Central memory CD4-positive, alpha-beta T cell (primary cell): Measurements from ENCODE around the gene DEPDC1.
"Not testable (repeated sequence)": the region's sequence is repeated elsewhere in the genome, so short reads cannot be mapped to it uniquely, and the experiment has no call there.

Experiments
- DNase-seq: peaks from one replicate; pipeline ENCODE4 v3.0.0; 2022

The DEPDC1 gene

GRCh38 chr1:68476626-68477025 lies 20.3 kb downstream of the DEPDC1 start:
- DNase-seq, result not testable (repeated sequence)

DNA sequence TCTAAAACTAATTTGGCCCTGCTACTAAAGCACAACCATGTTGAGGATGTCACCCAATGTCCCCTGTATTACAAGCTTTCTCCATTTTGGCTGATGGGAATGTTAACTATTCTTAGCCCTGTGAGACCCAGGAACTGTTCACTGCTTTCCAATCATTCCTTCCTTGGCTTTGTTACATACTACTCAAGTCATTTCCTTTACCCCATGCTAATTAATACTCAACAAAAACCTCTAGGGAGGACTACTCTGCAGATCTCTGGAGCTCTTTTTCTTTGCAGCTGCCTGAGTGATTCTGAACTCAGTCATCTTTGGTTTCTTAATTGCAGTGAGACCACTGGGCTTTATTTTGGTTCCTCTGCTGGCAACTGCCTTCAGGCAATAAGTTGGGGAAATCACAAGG lies 23.8 kb downstream of the DEPDC1 start:
- no peak for DNase-seq

GRCh38 chr1:68470388-68470970 lies 26.4 kb downstream of the DEPDC1 start:
- DNase-seq, result no peak

DNA sequence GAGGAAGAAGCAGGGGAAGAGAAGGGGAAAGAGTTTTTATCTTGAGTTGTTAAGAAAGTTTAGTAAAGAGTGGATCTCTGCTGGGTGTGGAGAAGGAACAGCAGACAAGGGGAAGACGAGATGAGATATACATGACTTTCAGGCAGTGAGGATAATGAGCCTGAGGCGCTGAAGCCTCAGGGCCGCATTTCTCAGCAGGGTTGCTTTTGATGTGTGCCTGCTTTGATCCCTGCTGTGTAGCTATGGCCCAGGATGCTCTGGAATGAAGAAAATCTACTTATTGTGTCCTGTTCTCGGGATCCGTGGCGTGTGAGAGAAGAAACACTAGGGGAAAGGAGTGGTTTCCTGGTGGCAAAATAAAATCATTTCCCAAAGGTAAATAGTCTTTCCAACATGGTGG lies 32.0 kb downstream of the DEPDC1 start:
- no peak for DNase-seq

DNA sequence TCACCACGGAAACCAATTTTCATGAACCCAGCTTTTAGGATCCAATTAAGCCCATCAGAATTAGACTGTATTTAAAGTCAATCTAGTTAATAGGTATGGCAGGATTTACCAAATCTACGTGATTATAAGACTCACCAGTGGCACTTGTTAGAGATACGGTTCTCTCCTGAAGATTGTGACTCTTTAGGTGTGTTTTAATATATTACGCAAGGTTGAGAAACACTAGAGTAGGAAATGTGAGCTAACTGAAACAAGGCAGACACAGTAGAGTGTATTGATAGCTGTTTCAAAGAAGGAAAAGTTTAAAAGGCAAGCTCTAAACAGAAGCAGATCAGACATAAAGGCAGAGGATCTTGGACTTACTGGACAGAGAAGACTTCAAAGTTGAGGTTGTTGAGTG lies 35.9 kb downstream of the DEPDC1 start:
- DNase-seq, result no peak

GRCh38 chr1:68459796-68460195 lies 37.1 kb downstream of the DEPDC1 start:
- no peak for DNase-seq

DNA sequence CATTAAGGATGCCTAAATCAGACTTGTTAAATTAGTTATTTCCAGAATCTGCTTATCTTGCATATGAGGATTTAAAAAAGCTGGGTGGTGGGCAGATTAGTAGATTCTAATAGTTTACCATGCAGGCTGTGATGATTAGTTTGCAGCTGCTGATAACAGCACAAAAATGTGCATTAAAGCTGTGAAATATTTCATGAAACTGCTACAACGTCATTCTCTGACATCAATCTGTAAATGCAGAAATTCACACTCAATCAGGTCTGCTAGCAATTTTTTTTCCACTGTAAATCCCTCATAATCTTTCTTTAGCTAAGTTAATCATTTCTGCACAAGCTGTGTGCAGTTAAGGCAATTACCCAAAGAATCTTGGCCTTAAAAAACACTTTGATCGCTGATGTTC lies 37.8 kb downstream of the DEPDC1 start:
- no peak for DNase-seq

DNA sequence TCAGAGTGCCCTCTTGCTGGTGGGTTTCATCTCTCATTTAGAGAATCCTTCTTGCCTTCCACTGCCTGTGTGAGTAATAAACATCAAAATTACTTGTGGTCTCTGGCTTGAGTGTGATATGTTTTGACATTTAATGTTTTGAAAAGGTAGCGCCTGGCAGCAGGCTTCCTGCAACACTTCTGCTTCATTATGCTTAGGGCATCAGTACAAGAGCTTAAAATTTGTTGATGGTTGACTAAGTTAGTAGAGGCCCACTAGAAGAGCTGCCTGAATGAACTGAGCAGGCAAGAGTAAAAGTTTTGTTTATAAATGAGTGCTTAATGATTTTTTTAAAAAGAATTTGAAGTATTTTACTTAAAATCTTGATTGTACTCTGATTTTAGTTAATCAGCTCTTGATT lies 40.7 kb downstream of the DEPDC1 start:
- no peak for DNase-seq

GRCh38 chr1:68454534-68454933 lies 42.3 kb downstream of the DEPDC1 start:
- DNase-seq, result no peak

DNA sequence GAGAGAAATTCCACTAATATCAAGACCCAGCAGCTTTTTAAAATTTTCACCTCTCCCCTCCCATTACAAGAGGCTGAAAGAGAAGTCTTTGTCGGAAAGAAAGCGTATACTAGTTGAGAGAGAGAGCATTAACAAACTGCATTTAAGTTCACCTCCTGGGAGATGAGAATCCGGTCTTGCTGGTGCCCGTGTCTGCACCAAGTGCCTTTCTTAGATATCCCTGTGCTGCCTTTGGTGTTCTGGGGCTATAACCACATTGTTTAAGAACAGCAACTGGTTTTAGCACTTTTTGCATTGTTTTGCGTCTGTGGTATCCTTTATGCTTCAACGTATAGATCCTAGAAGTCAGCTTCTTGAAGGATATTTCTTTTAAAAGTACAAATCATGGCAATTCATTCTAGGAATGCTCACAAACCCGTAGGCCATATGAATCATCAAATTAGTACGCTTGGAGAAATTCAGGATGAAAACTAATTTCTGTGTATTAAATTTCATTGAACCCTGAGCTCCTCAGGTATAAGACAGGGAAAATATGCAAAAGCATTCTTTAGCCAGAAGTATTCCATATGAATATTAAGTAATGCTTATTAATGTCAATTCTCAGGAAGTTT lies 43.7 kb downstream of the DEPDC1 start:
- no peak for DNase-seq

DNA sequence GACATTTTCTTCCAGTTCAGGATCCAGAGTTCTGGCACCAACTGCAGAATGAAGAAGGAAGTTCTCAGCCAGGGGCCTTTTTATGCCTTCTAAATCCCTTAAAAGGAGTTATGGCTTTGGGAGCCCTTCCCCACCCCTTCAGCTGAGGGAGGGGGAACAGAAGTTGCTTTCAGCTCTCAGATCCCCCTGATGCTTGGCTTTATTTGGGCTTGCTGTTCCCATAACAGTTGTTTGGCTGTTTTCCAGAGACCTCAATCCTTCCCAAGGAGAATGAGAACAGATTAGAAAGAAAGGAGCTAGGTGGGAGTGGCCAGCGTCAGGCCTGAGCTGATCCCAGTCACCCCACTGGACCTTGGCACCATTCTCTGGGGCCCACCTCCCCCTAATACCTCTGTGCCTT lies 47.0 kb downstream of the DEPDC1 start, which contains the start of gene RPE65:
TSS of gene RPE65 (minus strand) at position 54 of the 400 bp plus-strand sequence. CDS start at position 5, 49 bp downstream.
- no peak for DNase-seq

- DNase-seq, result no peak
Measured at GRCh38 chr1:68448365-68448764, 48.5 kb downstream of the DEPDC1 start.

DNA sequence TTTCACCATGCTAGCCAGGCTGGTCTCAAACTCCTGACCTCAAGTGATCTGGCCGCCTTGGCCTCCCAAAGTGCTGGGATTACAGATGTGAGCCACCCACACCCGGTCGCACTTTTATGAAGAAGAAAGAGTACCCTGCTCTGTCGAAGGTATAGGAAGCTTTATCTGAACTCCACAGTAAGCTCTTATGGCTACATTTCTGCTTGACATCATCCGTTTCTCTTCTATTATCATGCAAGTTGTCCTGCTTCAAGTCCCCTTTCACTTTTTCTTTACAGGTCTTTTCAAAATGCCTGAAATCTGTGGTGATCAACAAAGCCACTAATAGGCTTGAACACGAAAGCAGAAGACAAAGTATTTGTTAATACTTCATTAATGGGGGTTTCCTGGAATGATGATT lies 51.2 kb downstream of the DEPDC1 start:
- no peak for DNase-seq

DNA sequence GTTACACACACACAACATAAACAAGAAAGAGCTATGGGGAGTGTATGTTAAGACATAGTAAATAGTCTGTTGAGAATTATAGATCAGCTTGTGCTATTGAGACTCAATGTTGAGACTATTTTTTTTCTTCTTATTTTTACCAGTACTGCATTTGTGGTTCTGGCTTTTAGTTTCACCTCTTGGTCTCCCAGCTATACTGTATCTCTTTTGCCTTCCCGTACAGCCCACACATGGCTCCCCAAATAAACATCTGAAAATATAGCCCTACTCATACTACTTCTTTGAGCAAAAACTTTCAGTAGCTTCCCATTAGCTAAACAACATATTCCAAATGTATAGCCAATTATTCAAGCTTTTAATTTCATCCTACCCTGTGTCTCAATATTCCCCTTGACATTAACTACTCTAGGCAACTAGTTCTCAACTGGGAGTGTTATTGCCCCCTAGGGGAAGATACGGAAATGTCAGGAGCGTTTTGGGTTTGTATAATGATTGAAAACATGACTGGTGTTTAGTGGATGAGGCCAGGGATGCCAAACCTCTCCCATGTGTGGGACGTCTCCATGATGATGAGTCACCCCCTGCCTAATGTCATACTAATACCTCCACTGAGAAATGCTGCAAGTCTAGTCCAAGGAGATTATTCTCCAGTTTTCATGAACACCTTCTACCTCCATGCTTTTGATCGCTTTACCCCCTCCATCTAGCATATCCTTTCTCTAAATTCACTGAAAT lies 53.9 kb downstream of the DEPDC1 start:
- no peak for DNase-seq

DNA sequence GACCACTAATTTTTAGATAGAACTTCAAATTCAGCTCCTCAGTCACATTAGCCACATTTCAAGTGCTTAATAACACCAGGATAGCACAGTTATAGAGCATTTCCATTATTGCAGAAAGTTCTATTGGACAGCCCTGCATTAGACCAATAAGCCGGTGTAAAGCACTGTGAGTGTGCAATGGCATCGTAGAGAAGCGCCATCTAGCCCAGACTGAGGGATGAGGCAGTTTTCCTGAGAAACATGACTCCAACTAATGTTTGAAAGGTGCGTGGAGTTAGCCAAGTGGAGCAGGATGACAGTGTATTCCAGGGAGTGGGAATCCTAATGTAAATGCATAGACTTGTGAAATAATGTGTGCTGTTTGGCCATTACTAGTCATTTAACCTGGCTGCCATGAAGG lies 54.9 kb downstream of the DEPDC1 start:
- no peak for DNase-seq

- no peak for DNase-seq
Measured at GRCh38 chr1:68438310-68438709, 58.6 kb downstream of the DEPDC1 start.

- no peak for DNase-seq
Measured at GRCh38 chr1:68433395-68433794, 63.5 kb downstream of the DEPDC1 start.

- no peak for DNase-seq
Measured at GRCh38 chr1:68431076-68431475, 65.8 kb downstream of the DEPDC1 start.

- no peak for DNase-seq
Measured at GRCh38 chr1:68429233-68429808, 67.6 kb downstream of the DEPDC1 start.

DNA sequence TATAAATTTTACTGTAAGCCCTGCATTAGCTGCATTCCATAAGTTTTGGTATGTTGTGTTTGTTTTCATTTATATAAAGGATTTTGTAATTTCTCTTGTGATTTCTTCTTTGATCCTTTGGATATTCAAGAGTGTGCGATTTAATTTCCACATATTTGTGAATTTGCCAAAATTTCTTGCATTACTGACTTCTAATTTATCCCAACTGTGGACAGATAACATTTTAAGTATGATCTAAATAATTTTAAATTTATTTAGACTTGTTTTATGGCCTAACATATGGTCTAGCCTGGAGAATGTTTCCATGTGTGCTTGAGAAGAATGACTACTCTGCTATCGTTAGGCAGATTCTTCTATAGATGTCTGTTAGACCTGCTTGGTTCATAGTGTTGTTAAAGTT lies 70.3 kb downstream of the DEPDC1 start:
- no peak for DNase-seq
